Lower leg skin (tissue), 4 donors: ENCODE measurements around the gene CDRT15. TPM values are rescaled to one million over a fixed set of nuclear protein-coding genes. Genes with fewer than 3 reads are reported as not detected.
"Not testable (repeated sequence)": the region's sequence is repeated elsewhere in the genome, so short reads cannot be mapped to it uniquely, and the experiment has no call there.

ENCODE experiments used
- DNase-seq, 2 donors: peaks; one replicate each; pipeline ENCODE4 v3.0.0-alpha.2; 2019; ENCODE audit warnings: low spot score in 2 of 2
- H3K4me3 ChIP-seq: fragments of 200-600 bp; sonication (generic); 2 replicates; pipeline ENCODE4 v1.5.1; 2017; ENCODE audit warnings: mild to moderate bottlenecking, low read depth; ENCODE audit not compliant: poor library complexity, severe bottlenecking
- CTCF ChIP-seq, 3 donors: fragments of 450-650 bp; IDR thresholded peaks; one replicate each; pipeline ENCODE4 v1.5.1; 2016; ENCODE audit warnings: antibody characterized with exemption in 3 of 3, mild to moderate bottlenecking in 3 of 3, moderate library complexity in 2 of 3
- POLR2A ChIP-seq, 2 donors: fragments of 450-650 bp; IDR thresholded peaks; one replicate each; pipeline ENCODE4 v1.6.1; 2016 to 2017; ENCODE audit warnings: antibody characterized with exemption in 2 of 2, mild to moderate bottlenecking in 1 of 2, moderate library complexity in 1 of 2
- WGBS, 2 donors: methylation state at CpG; one replicate each; pipeline ENCODE4 v1.1.5; 2018; 5-methylcytosine and 5-hydroxymethylcytosine counted together
- intact Hi-C: fragments of 100-400 bp; cut with DNase I; formaldehyde crosslinking; loops from one replicate; pipeline ENCODE4 v1.15.0; 2023; ENCODE audit warnings: low total_unique reads
- total RNA-seq, 4 donors: library from RNA; depleted of rRNA; stranded (reverse); fragments of >200 nt; gene quantifications; one replicate each; pipeline ENCODE4 v1.1.0, GENCODE V29; 2016

Gene CDRT15
- total RNA-seq, 4 donors from 2014 or later, result not detected

GRCh38 chr17:14268264-14268663 is 31.6 kb upstream of the CDRT15 start:
- intact Hi-C loops, result no loop called here
- no peak for DNase-seq
- 95 to 97% methylated on average over 2 of the region's 2 CpGs for WGBS, 2 donors
- H3K4me3 ChIP-seq, result no peak overlapping the region
- no peak for TF ChIP-seq POLR2A (IDR thresholded peaks at IDR 0.05)
- no peak for TF ChIP-seq CTCF (IDR thresholded peaks at IDR 0.05)

- WGBS, 2 donors, result 87 to 92% methylated on average over 5 of the region's 5 CpGs
Measured at GRCh38 chr17:14261406-14261805, 24.7 kb upstream of the CDRT15 start.

GRCh38 chr17:14245629-14246028 is 9.0 kb upstream of the CDRT15 start:
- 96 to 98% methylated on average over 3 of the region's 3 CpGs for WGBS, 2 donors
- TF ChIP-seq CTCF (IDR thresholded peaks at IDR 0.05), result no peak
- TF ChIP-seq POLR2A (IDR thresholded peaks at IDR 0.05), result no peak
- DNase-seq, result no peak
- intact Hi-C loops, result no loop called here
- H3K4me3 ChIP-seq, result no peak overlapping the region

More at GRCh38 chr17:14261406-14261805, 24.7 kb upstream of the CDRT15 start:
- H3K4me3 ChIP-seq, result no peak overlapping the region
- no peak for TF ChIP-seq POLR2A (IDR thresholded peaks at IDR 0.05)
- TF ChIP-seq CTCF (IDR thresholded peaks at IDR 0.05), result no peak
- no peak for DNase-seq
- intact Hi-C loops, result no loop called here

- DNase-seq, result no peak
- WGBS, 2 donors, result 68 to 89% methylated on average over 1 of the region's 1 CpG
- intact Hi-C loops, result no loop called here
- no peak overlapping the region for H3K4me3 ChIP-seq
- TF ChIP-seq POLR2A (IDR thresholded peaks at IDR 0.05), result no peak
- no peak for TF ChIP-seq CTCF (IDR thresholded peaks at IDR 0.05)
Measured at GRCh38 chr17:14245002-14245401, 8.3 kb upstream of the CDRT15 start.

GRCh38 chr17:14239271-14239670 is 2.6 kb upstream of the CDRT15 start:
- H3K4me3 ChIP-seq, intact Hi-C loops: not testable (repeated sequence)
- WGBS, 2 donors, result 83 to 89% methylated on average over 1 to 3 of the region's 5 CpGs

GRCh38 chr17:14236032-14236431 is 630 bp downstream of the CDRT15 start:
- H3K4me3 ChIP-seq, DNase-seq, intact Hi-C loops: not testable (repeated sequence)
- WGBS, 2 donors, result 87 to 90% methylated on average over 7 to 9 of the region's 9 CpGs

More at GRCh38 chr17:14239271-14239670, 2.6 kb upstream of the CDRT15 start:
- DNase-seq, result not testable (repeated sequence)

GRCh38 chr17:14235047-14235446 is 1.6 kb downstream of the CDRT15 start:
- 80 to 91% methylated on average over 2 of the region's 2 CpGs for WGBS, 2 donors
- H3K4me3 ChIP-seq, DNase-seq, intact Hi-C loops: not testable (repeated sequence)

- intact Hi-C loops, H3K4me3 ChIP-seq, DNase-seq: not testable (repeated sequence)
- WGBS, 2 donors, result 54 to 58% methylated on average over 4 to 5 of the region's 6 CpGs
Measured at GRCh38 chr17:14231187-14231586, 5.5 kb downstream of the CDRT15 start.
